G401.6 (cell line): ENCODE data around the gene CADM4.

ENCODE experiments used
- FAIRE-seq: peaks from 2 replicates; lab custom pipeline; 2012; peaks lifted over from hg19 to GRCh38; lab: Jason Lieb, UNC

Gene CADM4

GRCh38 chr19:43634068-43634467 is 5.6 kb downstream of the CADM4 start:
- no peak for FAIRE-seq

- FAIRE-seq: no peak
Measured at GRCh38 chr19:43633520-43633919, 6.1 kb downstream of the CADM4 start.

- no peak for FAIRE-seq
Measured at GRCh38 chr19:43631491-43631890, 8.2 kb downstream of the CADM4 start.

- FAIRE-seq: no peak
Measured at GRCh38 chr19:43628646-43629326, 10.9 kb downstream of the CADM4 start.

GRCh38 chr19:43626838-43627237 is 12.8 kb downstream of the CADM4 start:
- no peak for FAIRE-seq

GRCh38 chr19:43625918-43626579 is 13.6 kb downstream of the CADM4 start:
- FAIRE-seq: no peak

GRCh38 chr19:43624933-43625332 is 14.7 kb downstream of the CADM4 start:
- no peak for FAIRE-seq

- FAIRE-seq: no peak
Measured at GRCh38 chr19:43623889-43624670, 15.6 kb downstream of the CADM4 start.

GRCh38 chr19:43622956-43623355 is 16.7 kb downstream of the CADM4 start:
- FAIRE-seq: no peak

- no peak for FAIRE-seq
Measured at GRCh38 chr19:43622070-43622469, 17.6 kb downstream of the CADM4 start.

- peak; percentile 41 for FAIRE-seq
Measured at GRCh38 chr19:43620061-43621001, 19.3 kb downstream of the CADM4 start.

- FAIRE-seq: peak; percentile 94
Measured at GRCh38 chr19:43619262-43620060, 20.2 kb downstream of the CADM4 start, which contains the start of gene ZNF428. Gene ZNF428, minus strand, starts transcription at chr19:43619629. Its CDS starts 5,325 bp downstream, at chr19:43614304.

GRCh38 chr19:43618921-43619261 is 20.8 kb downstream of the CADM4 start:
- FAIRE-seq: no peak

GRCh38 chr19:43616954-43617353 is 22.7 kb downstream of the CADM4 start:
- FAIRE-seq: no peak

- FAIRE-seq: no peak
Measured at GRCh38 chr19:43616306-43616705, 23.3 kb downstream of the CADM4 start.

- no peak for FAIRE-seq
Measured at GRCh38 chr19:43612374-43612773, 27.3 kb downstream of the CADM4 start.

- no peak for FAIRE-seq
Measured at GRCh38 chr19:43611788-43612187, 27.9 kb downstream of the CADM4 start, which contains the start of gene SRRM5. Gene SRRM5, plus strand, starts transcription at chr19:43612088. Its CDS starts 34 bp downstream, at chr19:43612122.

GRCh38 chr19:43610493-43610892 is 29.2 kb downstream of the CADM4 start:
- no peak for FAIRE-seq

- FAIRE-seq: no peak
Measured at GRCh38 chr19:43609872-43610271, 29.8 kb downstream of the CADM4 start.

- FAIRE-seq: no peak
Measured at GRCh38 chr19:43607238-43608205, 32.1 kb downstream of the CADM4 start.
